ENCODE measurements around the gene PLXNA4.

DNA sequence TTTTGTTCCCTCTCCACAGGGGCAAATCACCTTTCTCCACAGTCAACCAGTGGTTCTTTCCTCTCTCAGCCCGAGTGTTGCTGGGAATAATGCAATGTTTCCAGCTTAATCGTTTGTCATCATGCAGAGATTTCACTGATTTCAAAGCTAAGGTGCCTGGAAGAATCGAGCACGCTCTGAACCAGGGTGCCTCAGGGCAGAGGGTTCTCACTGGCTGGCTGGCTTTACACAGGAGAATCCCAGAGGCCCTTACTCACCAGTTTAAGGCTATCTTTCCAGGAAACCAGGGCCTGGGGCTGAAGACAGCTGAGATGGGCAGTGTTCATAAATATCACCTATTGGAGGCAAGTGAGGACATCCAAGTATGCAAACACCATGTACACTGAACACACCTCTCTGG is 21.8 kb downstream of the PLXNA4 start:
- no peak for TF ChIP-seq EZH2 (IDR thresholded peaks at IDR 0.05; ENCODE audit: insufficient read depth, poor library complexity, severe bottlenecking)
- no peak for TF ChIP-seq EZH2phosphoT487 (IDR thresholded peaks at IDR 0.05; ENCODE audit: insufficient read depth, low read depth)

All from GM23248 (cell line).